Measurements from ENCODE around the gene KANSL1. TPM values are rescaled to one million over a fixed set of nuclear protein-coding genes. Genes with fewer than 3 reads are reported as not detected.

KANSL1 gene
- total RNA-seq, 3 donors from 2014 or later = 80.2 to 107 (median 88.8) TPM

DNA sequence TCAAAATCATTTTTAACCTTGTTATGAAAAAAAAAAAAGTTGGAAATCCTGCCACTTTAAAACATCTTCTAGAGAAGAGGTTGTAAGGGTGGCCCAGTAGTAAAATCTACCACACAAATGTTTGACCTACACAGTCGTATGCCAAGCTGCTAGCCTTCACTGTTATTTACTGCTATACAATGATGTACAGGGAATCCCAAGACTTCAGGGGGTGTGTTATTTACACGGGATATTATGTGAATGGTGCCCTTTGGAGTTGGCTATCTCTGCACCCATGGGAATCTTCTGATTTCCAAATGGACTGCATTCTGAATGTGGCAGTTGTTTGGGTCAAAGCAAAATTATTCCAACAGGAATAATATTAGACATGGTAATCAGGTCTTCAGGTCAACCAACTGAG is 148.2 kb downstream of the KANSL1 start:
- Histone ChIP-seq H3K36me3 (ENCODE audit: low read depth) (no peaks in the 10 kb centered on the region), H3K9me3 (no peaks in the 10 kb centered on the region), H3K4me3 (no peak overlapping the region), H3K4me1 (ENCODE audit: low read depth) (peaks cover 28% of the 10 kb centered on the region)
- intact Hi-C loops (cut with DNase I, micrococcal nuclease) = loop anchor here (5.0 to 10.0 kb wide), 2 partner anchors 150 to 167 kb away; partner anchors contain the start of gene KANSL1 (in 1 of the 2)
- TF ChIP-seq, protein P1, sequence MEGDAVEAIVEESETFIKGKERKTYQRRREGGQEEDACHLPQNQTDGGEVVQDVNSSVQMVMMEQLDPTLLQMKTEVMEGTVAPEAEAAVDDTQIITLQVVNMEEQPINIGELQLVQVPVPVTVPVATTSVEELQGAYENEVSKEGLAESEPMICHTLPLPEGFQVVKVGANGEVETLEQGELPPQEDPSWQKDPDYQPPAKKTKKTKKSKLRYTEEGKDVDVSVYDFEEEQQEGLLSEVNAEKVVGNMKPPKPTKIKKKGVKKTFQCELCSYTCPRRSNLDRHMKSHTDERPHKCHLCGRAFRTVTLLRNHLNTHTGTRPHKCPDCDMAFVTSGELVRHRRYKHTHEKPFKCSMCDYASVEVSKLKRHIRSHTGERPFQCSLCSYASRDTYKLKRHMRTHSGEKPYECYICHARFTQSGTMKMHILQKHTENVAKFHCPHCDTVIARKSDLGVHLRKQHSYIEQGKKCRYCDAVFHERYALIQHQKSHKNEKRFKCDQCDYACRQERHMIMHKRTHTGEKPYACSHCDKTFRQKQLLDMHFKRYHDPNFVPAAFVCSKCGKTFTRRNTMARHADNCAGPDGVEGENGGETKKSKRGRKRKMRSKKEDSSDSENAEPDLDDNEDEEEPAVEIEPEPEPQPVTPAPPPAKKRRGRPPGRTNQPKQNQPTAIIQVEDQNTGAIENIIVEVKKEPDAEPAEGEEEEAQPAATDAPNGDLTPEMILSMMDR (IDR thresholded peaks at IDR 0.05) = no peak
- DNase-seq (no peak), ATAC-seq (no peak)

DNA sequence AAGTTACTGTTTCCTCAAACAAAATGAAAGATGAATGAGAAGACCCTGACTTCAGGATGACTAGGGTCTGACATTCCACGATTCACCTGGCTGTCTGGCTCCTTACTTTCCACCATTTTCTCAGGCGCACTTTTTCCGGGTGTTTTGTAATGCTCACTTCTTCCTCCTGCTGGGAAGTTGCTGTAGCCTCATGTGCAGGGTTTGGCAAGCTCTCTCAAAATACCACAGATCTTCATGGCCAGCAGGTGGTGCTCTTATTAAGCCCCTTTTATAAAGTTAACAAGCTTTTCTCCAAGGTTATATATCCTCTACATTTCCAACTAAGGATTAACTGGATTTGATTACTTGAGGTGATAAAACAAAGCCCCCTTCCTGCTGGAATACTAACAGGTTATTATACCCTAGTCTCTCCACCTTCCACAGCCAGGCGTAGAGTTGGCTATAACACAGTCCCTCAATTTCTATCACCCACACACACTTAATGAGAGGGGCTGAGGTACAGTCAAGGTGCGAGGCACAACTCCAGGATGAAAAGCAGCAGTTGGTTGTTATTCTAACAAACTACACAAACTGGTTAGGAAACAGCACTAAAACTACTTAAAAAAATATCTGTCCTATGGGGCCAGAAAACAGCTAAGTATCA is 148.8 kb downstream of the KANSL1 start:
- intact Hi-C loops (cut with DNase I, micrococcal nuclease) = loop anchor here (5.0 to 10.0 kb wide), 2 partner anchors 150 to 168 kb away; partner anchors contain the start of gene KANSL1 (in 1 of the 2)
- DNase-seq (peak in 2 of 3 donors; percentile 49 to 95), ATAC-seq (peak; percentile 89)
- TF ChIP-seq, protein P1 (IDR thresholded peaks at IDR 0.05) = peak; percentile 40
- H3K9me3 ChIP-seq = no peaks in the 10 kb centered on the region
- H3K4me1 ChIP-seq (ENCODE audit: low read depth) = peaks cover 28% of the 10 kb centered on the region
- H3K4me3 ChIP-seq = no peak overlapping the region
- no peaks in the 10 kb centered on the region for H3K36me3 ChIP-seq (ENCODE audit: low read depth)

DNA sequence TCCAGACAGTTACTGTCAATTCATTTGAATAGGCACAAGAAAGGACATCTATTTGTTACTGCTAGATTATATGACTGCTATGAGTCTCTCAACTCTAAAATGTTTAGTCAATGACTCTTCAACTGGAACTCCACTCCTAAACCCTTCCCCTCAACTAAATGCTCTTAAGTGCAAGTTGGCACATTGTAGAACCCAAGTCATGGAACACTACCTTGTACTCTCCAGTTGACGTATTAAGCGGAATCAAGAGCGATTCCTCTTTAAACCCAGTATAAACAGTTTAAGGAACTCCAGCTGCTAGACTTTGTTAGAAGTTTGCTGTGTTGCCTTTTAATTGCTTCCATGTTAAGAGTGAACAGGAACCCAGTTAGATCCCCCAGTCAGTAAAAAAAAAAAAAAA is 149.6 kb downstream of the KANSL1 start:
- DNase-seq (no peak), ATAC-seq (no peak)
- intact Hi-C loops (cut with DNase I, micrococcal nuclease) = loop anchor here (5.0 to 10.0 kb wide), 2 partner anchors 151 to 169 kb away; partner anchors contain the start of gene KANSL1 (in 1 of the 2)
- Histone ChIP-seq H3K4me1 (ENCODE audit: low read depth) (peaks cover 28% of the 10 kb centered on the region), H3K36me3 (ENCODE audit: low read depth) (peaks cover 7% of the 10 kb centered on the region), H3K4me3 (no peak overlapping the region), H3K9me3 (no peaks in the 10 kb centered on the region)
- TF ChIP-seq, protein P1 (IDR thresholded peaks at IDR 0.05) = no peak

DNA sequence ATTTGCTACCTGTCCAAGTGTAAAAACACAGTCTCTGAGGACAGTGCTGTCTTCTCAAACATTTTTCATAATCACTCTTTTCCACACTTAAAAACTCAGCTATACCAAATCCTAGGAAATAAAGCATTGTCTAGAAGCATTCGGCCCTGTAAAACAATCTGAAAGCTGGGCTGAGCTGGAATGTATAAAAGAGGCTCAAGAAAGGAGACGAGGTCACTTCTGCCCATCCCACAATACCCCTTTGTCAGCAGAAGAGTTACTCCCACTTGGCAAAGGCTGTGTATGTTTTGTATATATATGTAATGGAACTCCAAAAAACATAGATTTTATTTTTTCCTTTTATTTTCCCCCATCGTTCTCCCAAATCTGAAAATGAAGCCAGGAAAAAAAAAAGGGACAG is 150.3 kb downstream of the KANSL1 start:
- Histone ChIP-seq H3K4me1 (ENCODE audit: low read depth) (peaks cover 28% of the 10 kb centered on the region), H3K9me3 (no peaks in the 10 kb centered on the region), H3K4me3 (no peak overlapping the region), H3K36me3 (ENCODE audit: low read depth) (peaks cover 13% of the 10 kb centered on the region)
- ATAC-seq (no peak), DNase-seq (no peak)
- intact Hi-C loops (cut with DNase I, micrococcal nuclease) = loop anchor here (5.0 to 10.0 kb wide), 2 partner anchors 152 to 169 kb away; partner anchors contain the start of gene KANSL1 (in 1 of the 2)
- TF ChIP-seq, protein P1 (IDR thresholded peaks at IDR 0.05) = no peak

DNA sequence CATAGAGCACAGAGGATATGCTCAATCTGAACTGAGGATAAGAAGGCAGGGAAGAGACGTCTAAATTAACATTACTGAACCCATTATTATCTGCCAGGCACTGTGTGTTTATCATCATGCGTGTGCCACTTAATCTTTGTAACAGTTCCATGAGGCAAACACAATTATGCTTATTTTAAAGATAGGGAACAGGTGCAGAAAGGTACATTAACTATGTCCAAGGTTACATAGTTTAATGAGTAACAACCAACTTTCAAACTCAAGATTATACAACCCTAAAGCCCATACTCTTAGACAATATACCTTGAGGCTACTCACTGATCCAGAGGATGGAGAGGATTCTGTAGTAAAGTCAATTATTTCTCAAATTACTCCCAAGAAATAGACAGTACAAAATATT is 151.0 kb downstream of the KANSL1 start:
- Histone ChIP-seq H3K4me3 (no peak overlapping the region), H3K36me3 (ENCODE audit: low read depth) (peaks cover 13% of the 10 kb centered on the region), H3K9me3 (no peaks in the 10 kb centered on the region), H3K4me1 (ENCODE audit: low read depth) (peaks cover 28% of the 10 kb centered on the region)
- intact Hi-C loops (cut with DNase I, micrococcal nuclease) = loop anchor here (5.0 to 10.0 kb wide), 2 partner anchors 153 to 170 kb away; partner anchors contain the start of gene KANSL1 (in 1 of the 2)
- TF ChIP-seq, protein P1 (IDR thresholded peaks at IDR 0.05) = no peak
- DNase-seq (no peak), ATAC-seq (peak; percentile 76)
